Right ventricle myocardium superior (tissue), 1 donor: ENCODE measurements around the gene POC1A. TPM values are rescaled to one million over a fixed set of nuclear protein-coding genes. Genes with fewer than 3 reads are reported as not detected.
A peak's percentile ranks its signal among the peaks of the same experiment; 100 is the strongest.

ENCODE experiments used
- ATAC-seq: fragments of 200-7000 bp; cut with Tn5 transposase; one replicate; pipeline ENCODE4 v1.9.1; 2020; ENCODE audit warnings: mild to moderate bottlenecking; ENCODE audit not compliant: poor library complexity
- DNase-seq: peaks from one replicate; pipeline ENCODE4 v3.0.0-alpha.2; 2020
- intact Hi-C: fragments of 100-400 bp; cut with DNase I; formaldehyde crosslinking; loops from one replicate; pipeline ENCODE4 v1.11.2; 2022
- total RNA-seq: library from RNA; stranded (reverse); fragmentation: NEBNext Ultra II Directional; extraction: Animal tissue kit (Norgen Biotek cat#: 25700); gene quantifications from one replicate; pipeline ENCODE4 v1.2.1, GENCODE V29; 2021
- donor health status: DM: no; HTN: yes; CAD: no; lungs with severe emphysema.

POC1A gene
- total RNA-seq, 1 donor from 2014 or later: 1.5 TPM

DNA sequence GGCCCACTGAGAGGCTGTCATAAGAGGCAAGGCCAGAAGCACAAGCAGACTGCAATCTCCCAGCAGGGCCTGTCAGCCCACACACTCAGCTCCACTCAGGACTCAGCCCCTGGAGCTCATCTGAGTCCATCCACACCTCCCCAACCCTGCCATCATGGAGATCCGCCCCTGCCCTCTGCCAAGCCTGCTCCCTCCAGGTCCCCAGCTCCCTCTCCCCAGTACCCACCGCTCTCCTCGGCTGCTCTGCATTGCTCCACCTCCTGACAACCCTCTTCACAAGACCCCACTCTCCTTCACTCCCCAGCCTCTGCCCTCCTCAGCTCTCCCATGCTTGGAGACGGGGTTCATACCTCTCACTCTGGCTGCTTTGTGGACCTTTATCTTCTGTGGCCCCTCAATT lies 11.1 kb downstream of the POC1A start:
- intact Hi-C loops: no loop called here
- ATAC-seq: no peak
- no peak for DNase-seq

DNA sequence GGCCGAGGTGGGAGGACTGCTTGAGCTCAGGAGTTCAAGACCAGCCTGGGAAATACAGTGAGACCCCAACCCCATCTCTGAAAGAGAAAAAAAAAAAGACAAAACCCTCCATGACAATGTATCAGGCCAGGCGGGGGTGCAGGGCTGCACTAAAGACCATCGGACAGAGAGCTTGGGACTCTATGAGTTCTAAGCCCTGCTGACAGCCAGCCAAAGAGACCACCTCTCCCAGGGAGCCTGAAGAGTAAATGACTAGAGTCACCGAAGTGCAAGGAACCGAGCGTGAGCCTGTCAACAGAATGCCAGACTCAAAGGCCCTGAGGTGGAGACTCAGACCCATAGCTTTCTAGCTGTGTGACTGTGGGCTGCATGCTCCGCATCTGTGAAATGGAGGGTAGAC lies 12.5 kb downstream of the POC1A start:
- intact Hi-C loops: no loop called here

DNA sequence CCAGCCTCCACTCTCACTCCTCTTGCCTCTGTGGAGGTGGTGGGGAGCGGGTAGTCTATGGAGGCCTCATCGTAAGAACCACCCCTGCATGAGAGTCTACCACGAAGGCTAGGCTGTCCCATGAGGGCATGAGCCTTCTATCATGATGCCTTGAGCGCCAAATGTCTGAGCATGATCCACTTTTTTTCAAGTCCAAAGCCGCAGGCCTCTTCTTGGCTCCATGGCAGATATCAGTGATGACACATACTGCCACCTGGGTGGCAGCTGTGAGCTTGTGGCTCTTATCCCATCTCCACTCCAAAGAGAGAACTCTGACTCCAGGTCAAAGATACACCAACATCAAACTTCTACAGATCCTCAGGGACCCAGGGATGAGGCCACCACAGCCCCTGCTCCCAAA lies 13.5 kb downstream of the POC1A start:
- no peak for ATAC-seq
- no peak for DNase-seq
- intact Hi-C loops: no loop called here

More for the DNA sequence above, 12.5 kb downstream of the POC1A start:
- ATAC-seq: no peak
- DNase-seq: no peak

DNA sequence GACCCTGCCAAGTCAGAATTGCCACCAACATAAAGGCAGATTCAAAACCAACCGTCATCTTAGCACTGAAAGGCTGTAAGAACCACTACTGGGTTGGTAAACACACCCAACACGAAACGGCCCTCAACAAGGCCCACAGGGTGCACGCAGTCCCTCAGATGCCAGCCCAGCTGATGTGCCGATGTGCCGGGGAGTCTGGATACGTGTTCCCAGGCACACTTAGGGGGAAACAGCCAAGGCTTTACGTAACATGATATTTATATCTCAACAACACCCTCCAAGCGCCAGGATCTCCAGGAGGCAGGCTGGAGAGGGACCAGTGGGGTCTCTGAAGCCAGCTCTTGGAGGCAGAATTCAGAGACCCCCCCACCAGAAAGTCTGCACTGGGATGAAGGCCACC lies 14.2 kb downstream of the POC1A start:
- intact Hi-C loops: no loop called here
- peak; percentile 68 for DNase-seq
- ATAC-seq: peak; percentile 84

DNA sequence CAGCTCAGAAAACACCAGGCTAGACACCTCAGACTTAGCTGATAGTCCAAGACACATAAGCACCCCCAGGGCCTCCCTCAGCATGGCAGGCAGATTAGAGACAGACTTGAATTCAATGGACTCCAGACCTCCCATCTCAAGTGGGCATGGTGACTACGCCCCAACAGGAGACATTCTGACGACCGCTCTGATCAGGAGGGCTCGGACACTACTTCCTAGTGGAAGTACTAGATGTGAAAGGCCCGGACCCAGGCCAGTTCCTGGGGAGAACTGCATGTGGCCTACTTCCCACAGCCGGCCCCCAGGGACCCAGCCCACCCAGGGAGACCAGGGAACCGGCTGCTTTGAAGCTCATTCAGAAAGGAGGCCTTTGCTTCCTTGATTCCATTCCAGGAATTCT lies 16.9 kb downstream of the POC1A start:
- intact Hi-C loops: no loop called here
- ATAC-seq: no peak
- DNase-seq: no peak

DNA sequence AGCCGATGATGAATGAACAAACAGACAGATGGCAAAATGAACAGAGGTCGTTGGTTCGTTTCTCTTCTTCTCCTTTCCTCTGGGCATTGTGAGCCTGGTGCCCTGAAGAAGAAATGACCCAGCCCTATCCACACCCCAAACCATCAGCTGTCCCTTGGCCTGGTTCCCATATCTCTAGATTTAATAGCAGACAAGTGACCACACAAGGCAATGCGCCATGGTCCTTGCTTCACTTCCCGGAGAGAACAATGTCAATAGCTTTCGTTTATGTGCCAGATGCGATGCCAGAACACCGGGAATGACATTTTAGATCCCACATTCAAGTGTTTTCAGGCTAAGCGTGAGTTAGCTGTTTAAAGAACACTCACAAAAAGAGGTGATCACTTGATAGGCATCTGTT lies 17.7 kb downstream of the POC1A start:
- no peak for ATAC-seq
- no peak for DNase-seq
- intact Hi-C loops: no loop called here

DNA sequence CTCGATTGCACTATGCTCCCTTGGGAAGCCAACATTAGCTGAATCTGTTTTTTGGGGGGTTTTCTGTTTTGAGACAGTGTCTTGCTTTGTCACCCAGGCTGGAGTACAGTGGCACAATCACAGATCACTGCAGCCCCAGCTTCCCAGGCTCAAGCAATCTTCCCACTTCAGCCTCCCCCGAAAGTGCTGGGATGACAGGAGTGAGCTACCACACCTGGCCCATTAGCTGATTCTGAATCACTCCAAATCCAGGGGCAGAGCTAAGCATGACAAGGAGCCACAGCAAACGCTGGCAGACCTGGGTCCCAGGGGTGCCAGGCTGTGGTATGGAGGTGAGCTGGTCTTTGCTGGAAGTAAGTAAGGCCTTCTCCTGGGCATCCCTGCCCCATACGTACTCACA lies 18.9 kb downstream of the POC1A start:
- DNase-seq: no peak
- intact Hi-C loops: no loop called here
- no peak for ATAC-seq

DNA sequence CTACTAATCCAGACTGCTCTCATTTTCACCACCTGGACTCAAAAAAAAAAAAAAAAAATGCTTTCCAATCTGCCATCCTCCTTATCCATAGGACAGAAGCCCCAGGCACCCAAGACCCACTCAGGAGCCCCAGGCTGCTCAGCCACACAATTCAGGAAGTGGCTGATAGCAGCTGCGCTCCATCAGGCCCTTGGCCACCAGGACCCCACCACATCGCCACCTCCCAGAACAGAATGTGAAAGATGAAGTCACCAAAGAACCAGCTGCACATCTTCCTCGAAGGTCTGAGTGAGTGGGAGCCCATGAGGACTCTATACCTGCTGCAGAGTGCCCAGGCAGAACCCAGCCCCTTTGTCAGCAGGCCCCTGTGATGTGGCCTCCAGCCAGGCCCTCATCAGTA lies 19.5 kb downstream of the POC1A start:
- intact Hi-C loops: no loop called here
- ATAC-seq (no peak), DNase-seq (no peak)

DNA sequence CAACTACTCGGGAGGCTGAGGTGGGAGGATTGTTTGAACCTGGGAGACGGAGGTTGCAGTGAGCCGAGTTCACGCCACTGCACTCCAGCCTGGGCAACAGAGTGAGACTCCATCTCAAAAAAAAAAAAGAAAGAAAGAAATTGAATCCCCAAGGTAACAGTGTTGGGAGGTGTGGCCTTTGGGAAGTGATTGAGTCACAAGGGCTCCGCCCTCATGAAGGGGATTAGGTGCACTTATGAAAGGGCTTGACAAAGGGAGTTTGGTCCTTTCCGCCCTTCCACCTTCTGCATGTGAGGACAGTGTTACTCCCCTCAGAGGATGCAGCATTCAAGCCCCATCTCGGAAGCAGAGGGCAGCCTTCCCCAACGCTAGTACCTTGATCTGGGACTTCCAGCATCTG lies 21.3 kb downstream of the POC1A start:
- intact Hi-C loops: no loop called here

DNA sequence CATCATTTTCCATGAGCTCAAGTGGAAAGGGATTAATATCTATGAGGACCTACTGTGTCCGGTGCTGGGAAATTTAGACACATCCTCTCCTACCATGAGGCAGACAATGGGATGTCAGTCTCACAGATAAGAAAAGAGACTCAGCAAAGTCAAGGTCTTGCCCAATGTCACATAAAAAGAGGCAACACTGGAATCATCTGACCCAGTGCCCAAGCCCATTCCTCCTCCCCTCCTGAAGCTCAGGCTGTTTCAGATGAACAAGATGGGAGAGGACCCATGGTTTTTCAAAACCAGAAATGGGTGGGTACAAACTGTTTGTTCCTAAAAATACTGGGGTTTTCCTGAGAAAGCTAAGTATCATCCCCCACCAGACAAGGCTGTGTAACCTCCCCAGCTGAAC lies 22.2 kb downstream of the POC1A start:
- DNase-seq (no peak), ATAC-seq (no peak)

More for the DNA sequence above, 21.3 kb downstream of the POC1A start:
- DNase-seq (no peak), ATAC-seq (no peak)

DNA sequence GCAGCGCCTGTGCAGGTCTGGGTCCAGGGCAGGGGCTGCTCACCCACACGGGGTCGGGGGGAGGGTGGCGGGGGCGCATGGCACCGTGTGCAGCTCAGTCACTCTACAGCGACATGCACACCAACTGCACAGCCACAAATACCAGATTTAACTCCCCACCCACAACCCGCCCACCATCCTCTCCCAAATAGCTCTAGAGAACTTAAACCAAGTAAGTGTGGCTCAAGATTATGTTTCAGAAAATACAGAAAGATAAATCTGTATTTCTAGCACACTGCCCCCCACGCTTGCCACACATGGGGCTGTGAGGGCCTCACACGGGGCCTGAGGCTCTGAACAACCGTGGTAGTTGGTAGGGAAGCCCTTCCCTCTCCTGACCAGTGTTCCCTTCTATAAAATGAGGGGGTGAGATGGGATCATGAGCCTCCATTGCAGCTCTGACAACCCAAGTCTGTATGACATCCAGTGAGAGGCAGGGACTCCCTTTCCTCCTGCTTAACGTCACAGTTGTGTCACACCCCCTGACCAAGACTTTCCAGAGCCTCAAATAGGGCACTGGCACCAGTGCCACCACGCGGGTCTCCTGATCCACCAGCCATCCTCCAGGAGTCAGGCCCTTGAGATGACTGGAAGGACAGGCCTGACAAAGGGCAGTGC lies 23.1 kb downstream of the POC1A start:
- intact Hi-C loops: no loop called here
- no peak for ATAC-seq
- no peak for DNase-seq

More for the DNA sequence above, 22.2 kb downstream of the POC1A start:
- intact Hi-C loops: no loop called here

DNA sequence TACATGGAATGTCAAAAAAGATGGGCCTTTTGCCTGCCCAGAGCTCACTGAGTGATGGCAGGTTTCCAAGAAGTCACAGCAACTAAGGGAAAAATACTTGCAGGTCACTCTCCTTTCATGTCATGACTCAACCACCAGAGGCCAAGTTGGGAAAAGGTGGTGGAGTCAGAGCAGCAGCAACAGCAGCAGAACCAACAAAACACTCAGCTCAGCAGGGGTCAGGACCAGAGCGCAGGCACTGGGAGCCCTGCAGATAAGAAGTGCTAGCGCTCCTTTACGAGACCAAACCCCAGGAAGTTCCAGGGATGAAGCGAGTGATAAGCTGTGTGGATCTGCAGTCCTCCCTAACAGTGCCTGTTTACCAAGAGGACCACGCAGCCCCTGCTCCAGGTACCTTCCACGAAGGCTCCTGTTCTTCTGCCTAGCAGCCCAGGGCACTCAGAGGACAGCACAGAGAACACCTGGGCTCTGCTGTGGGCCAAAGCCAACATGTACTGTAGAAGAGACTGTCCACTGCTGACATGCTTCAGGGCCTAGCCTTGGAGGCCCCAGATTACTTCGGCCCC lies 26.0 kb downstream of the POC1A start:
- ATAC-seq: peak; percentile 30
- no peak for DNase-seq
- intact Hi-C loops: no loop called here

DNA sequence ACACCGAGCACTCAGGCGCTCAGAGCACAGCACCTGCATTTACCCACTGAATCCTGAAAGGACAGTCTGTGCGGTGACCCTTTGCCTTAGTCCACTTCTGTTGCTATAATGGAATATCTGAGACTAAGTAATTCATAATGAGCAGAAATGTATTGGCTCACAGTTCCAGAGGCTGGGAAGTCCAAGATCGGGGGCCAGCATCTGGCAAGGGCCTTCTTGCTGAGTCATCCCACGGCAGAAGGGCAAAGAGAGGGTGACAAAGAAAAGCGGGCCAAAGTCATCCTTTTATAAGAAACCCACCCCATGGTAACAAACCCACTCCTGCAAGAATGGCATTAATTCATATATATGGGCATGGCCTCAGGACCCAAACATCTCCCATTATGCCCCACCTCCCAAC lies 27.7 kb downstream of the POC1A start:
- no peak for ATAC-seq
- intact Hi-C loops: no loop called here

DNA sequence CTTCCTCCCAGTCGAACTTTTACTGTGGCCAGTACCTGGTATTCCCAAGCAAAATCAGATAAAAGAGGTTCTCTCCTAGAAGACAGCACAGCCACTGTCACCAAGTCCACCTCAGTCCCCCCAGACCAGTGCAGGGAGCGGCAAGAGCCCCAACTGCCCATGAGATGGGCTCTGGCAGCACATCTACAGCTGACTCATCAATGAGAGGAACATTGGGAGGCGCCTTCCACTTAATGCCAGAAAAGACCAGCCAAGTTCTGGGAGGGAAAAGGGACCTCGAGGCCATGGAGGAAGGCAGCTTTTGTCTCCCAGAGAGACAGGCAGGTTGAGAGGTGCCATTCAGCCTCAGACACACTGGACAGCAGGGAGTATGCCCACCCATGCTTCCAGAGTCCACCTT lies 28.2 kb downstream of the POC1A start:
- intact Hi-C loops: no loop called here
- DNase-seq (peak; percentile 27), ATAC-seq (no peak)

More for the DNA sequence above, 27.7 kb downstream of the POC1A start:
- peak; percentile 13 for DNase-seq

DNA sequence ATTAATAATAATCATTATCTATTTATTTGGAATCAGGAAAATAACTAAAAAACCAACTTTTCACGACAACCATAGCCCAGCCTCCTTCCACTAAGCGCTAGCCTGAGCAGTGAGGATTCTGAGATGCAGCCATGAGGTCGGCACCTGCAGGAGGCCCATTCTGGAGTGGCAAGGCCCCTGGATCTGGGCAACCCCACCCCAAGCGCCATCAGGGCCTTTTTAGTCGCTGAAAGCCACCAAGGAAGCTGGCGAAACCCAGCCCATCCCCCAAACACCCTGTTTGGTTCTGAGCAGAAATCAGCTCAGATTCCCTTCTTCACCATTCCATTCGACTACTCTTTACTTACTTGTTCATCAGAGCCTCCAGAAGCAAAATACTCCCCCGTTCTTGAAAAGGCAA lies 29.5 kb downstream of the POC1A start:
- DNase-seq (peak; percentile 23), ATAC-seq (no peak)
- intact Hi-C loops: no loop called here

DNA sequence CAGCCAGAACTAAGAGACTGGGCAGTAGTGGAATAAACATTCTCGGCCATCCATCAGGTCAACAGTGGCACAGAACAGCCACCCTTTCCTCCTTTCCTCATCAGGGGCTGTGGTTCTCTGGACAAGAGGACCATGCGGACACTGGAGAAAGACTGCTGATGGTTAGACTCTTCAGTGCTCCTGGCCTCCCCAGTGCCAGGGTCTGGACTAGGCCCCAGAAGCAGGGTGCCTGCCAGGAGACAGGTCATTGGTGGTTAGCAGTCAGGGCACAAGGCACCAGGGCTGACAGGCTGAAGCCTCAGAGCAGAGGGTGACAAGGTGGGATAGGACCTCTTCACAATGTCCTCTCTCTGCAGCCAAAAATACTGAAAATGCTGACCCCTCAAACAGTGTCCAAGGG lies 30.1 kb downstream of the POC1A start:
- ATAC-seq (no peak), DNase-seq (peak; percentile 9)
- intact Hi-C loops: no loop called here

DNA sequence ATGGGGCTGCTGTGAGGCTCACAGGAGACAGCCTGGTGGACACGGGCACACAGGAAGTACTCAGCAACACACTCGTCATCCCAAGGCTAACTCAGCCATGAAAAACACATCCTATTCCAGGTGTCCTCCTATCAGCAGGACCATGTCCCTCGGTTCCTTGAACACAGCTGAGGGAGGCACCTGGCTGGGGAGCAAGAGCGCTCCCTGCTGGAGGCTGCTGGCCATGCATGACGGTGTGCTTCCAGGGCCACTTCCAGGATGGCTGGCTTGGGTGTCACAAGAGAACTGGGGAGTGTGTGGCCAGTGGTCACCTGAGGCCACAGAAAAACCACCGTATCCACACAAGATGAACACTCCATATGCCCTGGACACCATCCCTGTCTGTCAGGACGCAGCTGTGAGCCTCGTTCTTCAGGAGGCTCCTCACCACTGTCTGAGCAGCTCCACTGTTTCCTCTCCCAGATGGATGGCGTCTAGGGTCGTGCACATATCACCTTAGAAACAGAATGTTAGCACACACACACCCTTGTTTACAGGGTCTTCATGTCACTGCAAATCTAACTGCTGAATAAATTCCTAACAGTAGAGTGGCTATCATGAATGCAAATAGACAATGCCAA lies 31.0 kb downstream of the POC1A start:
- DNase-seq (peak; percentile 84), ATAC-seq (peak; percentile 86)

DNA sequence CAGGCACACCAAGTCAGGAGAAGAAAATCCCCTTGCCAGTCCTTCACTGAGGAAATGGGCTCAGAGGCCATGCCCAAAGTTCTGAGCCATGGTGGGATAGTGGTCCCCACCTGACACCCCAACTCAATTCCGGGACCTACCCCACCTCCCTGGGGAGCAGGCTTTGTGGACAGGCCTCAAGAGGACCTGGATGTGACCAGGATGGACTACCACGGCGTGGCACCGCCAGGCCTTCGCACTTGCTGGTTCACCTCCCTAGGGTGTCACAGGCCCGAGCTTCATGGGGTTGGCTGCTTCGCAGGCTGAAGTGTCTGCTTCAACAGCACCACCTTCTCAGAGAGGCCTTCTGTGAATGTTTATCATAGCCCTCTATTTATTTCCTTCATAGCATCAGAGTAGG lies 31.7 kb downstream of the POC1A start:
- intact Hi-C loops: loop anchor here (2.0 kb wide), 2 partner anchors 70 to 118 kb away; no protein-coding TSS in a partner anchor
- DNase-seq (peak; percentile 37), ATAC-seq (no peak)

More for the DNA sequence above, 31.0 kb downstream of the POC1A start:
- intact Hi-C loops: loop anchor here (2.0 kb wide), 2 partner anchors 70 to 118 kb away; no protein-coding TSS in a partner anchor

DNA sequence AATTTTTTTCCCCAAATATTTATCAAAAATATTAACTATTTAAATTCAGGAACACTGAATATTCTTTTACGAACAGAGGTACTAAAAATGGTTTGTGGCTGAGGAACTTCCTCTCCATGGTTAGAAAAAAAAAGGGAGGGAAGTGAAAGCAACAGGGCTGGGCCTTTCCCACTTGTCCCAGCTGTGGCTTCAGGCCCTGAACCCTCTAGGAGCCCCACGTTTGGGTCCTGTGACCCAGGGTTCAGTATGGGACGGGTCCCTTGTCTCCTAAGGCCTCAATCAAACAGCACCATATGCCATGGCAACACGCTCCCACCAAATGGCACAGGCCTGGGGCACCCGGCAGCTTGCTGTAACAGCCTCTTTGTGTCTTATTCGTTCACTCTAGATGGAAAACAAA lies 32.4 kb downstream of the POC1A start:
- ATAC-seq (peak; percentile 29), DNase-seq (peak; percentile 30)
- intact Hi-C loops: loop anchor here (2.0 kb wide), 2 partner anchors 69 to 117 kb away; no protein-coding TSS in a partner anchor

DNA sequence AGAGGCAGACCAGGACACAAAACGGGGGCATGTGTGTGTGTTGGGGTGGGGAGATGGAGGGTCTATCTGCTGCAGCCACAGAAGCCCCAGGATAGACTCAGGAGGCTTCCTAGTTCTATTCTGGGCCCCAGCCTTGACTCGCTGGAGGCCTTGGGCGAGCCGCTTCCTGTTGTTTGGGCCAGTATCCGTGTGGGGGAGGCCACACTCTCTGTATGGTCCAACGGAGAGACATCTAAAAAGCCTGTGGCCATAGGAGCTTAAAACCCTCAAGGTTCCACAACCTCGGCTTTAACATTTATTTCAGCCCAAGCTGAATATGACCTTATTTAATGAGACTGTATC lies 32.8 kb downstream of the POC1A start:
- peak; percentile 62 for ATAC-seq
- peak; percentile 71 for DNase-seq
- intact Hi-C loops: no loop called here
